ENCODE measurements around the gene PNRC2. TPM values are rescaled to one million over a fixed set of nuclear protein-coding genes. Genes with fewer than 3 reads are reported as not detected.

PNRC2 gene
- total RNA-seq, 4 donors from 2014 or later: 147 to 211 (median 186) TPM

DNA sequence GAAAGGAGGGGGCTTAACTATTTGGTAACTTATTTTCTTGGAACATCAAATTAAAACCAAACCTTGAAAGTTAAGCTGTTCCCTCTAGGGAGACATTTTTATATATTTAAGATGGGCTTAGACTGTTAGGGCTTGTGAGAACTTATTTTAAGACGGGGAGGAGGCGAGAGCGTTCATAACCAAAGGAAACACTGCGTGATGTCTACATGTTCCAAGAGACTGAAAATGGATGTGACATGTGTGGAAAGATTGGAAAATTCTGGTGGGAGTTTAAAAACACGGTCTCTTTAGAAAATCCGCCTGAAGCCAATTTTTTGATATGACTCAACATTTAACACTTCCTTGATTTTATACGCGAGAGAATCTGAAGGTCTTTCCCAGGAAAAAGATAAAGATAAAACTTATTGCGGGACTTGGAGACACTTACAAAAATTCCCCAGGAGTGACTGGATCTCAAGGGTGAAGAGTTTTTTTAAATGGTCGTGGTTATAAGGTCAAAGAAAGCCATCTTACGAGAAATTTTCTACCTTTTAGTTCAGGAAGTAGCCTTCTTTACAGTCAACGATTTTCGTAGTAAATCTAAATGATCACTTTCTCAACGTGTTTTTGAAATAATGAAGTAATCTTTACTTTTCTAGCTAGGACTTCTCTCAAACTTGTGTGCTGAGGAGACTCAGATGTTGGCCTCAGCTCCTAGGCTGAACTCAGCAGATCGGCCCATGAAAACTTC, 828 bp downstream of the PNRC2 start:
- peak overlapping the region; percentile 97 to 100 (median 98) for H3K27ac ChIP-seq
- no peaks in the 10 kb centered on the region for H3K9me3 ChIP-seq
- no peaks in the 10 kb centered on the region for H3K27me3 ChIP-seq
- H3K4me3 ChIP-seq (replicated peaks in 1 of 3): peak overlapping the region; percentile 68 to 73 (median 71)
- H3K36me3 ChIP-seq: peaks cover 10 to 13% of the 10 kb centered on the region in 2 donors
- DNase-seq: no peak
- WGBS, 2 donors: 1% methylated on average over 15 of the region's 15 CpGs
- intact Hi-C loops (cut with DNase I): no loop called here
- no peak for TF ChIP-seq POLR2A (IDR thresholded peaks at IDR 0.05)
- no peak for TF ChIP-seq CTCF (IDR thresholded peaks at IDR 0.05)
- peaks cover 27 to 49% of the 10 kb centered on the region in 2 donors for H3K4me1 ChIP-seq

DNA sequence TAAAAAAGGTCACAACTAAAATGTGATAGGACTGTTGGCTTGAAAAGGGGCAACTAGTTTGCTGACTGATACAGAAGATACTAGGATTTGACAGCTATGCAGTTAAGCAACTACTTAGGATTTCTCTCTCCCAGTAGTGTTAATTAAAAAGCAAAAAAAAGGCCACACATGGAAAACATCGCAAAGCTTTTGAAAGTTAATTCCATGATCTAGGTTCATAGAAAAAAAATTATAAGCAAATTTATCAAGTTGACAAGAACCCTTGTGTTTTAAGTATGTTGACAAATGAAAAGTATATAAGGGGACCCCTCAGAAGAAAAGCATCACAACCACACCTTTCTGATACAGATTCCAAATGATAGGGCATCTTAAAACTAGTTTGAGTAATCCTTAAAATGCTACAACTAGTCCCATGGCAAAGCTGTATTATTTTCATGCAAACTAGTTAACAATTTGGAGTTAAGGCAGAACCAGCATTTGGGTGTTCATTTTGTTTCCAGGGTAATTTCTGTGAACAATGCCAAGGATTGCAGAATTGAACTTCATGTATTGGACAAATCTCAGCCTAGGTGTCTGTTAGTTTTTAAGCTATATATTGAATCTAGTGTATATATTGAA, 4.1 kb downstream of the PNRC2 start:
- 88 to 91% methylated on average over 1 of the region's 1 CpG for WGBS, 2 donors
- peak overlapping the region in 2 of 3 donors; percentile 42 to 54 for H3K27ac ChIP-seq
- peaks cover 10 to 21% of the 10 kb centered on the region in 2 donors for H3K4me1 ChIP-seq
- TF ChIP-seq CTCF (IDR thresholded peaks at IDR 0.05): no peak
- DNase-seq: no peak
- H3K9me3 ChIP-seq: no peaks in the 10 kb centered on the region
- H3K36me3 ChIP-seq: peaks cover 12 to 20% of the 10 kb centered on the region in 2 donors
- intact Hi-C loops (cut with DNase I): no loop called here
- no peaks in the 10 kb centered on the region for H3K27me3 ChIP-seq
- no peak overlapping the region for H3K4me3 ChIP-seq (replicated peaks in 1 of 3)

- intact Hi-C loops (cut with DNase I): no loop called here
- peak overlapping the region in 2 of 3 donors; percentile 42 to 54 for H3K27ac ChIP-seq
- no peak for DNase-seq
- no peaks in the 10 kb centered on the region for H3K9me3 ChIP-seq
- no peaks in the 10 kb centered on the region for H3K27me3 ChIP-seq
- peaks cover 9 to 20% of the 10 kb centered on the region in 2 donors for H3K4me1 ChIP-seq
- H3K36me3 ChIP-seq: peaks cover 12 to 20% of the 10 kb centered on the region in 2 donors
- TF ChIP-seq POLR2A (IDR thresholded peaks at IDR 0.05): no peak
- no peak for TF ChIP-seq CTCF (IDR thresholded peaks at IDR 0.05)
- 86 to 90% methylated on average over 3 of the region's 3 CpGs for WGBS, 2 donors
- no peak overlapping the region for H3K4me3 ChIP-seq (replicated peaks in 1 of 3)
Observed at GRCh38 chr1:23964235-23964668, 4.6 kb downstream of the PNRC2 start.

DNA sequence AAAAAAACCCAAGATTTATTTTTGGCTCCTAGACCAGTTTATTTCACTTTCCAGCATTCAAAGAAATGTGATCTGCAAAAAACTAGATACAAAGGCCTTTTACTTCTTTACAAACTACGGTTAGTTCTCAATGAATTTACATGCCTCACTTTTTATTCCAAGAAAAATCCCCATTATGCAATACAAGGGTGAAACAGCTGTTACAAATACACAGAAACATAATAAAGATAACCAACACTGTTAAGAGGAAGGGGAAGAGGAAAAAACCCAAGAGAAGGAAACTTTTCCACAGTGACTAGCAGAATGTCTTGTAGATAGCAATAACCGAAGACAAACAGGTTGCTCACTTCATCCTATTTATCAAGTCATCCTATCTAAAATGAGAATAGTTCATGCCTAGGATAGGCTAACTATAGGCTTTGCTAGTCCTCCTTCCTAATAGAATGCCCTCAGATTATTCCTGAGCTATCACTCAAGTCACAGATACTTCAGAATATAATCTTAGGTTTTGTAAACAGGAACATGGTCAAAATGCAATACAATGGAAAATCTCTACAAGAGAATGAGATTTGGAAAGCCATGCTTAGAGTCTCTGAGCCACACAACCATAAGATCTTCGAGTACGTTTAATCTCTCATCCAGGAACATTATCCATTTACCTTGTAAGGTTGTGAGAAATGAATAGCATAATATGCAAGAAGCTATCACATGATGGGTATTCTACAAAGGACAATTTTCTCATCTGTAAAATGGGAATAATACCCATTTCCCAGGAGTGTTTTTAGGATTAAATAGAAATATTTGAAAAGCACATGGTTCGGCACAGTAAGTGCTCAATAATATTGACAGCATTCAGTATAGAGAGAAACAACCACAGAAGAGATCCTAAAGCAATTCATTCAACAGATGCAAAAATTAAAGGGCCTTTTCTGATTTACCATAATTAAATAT, 5.4 kb downstream of the PNRC2 start:
- Histone ChIP-seq H3K27ac (peak overlapping the region in 2 of 3 donors; percentile 54 to 61), H3K36me3 (peaks cover 15 to 20% of the 10 kb centered on the region in 2 donors), H3K9me3 (no peaks in the 10 kb centered on the region), H3K4me1 (peaks cover 9 to 20% of the 10 kb centered on the region in 2 donors), H3K4me3 (replicated peaks in 1 of 3) (no peak overlapping the region), H3K27me3 (no peaks in the 10 kb centered on the region)
- no peak for DNase-seq
- TF ChIP-seq CTCF (IDR thresholded peaks at IDR 0.05) (no peak), POLR2A (IDR thresholded peaks at IDR 0.05) (no peak)
- intact Hi-C loops (cut with DNase I): no loop called here
- WGBS, 2 donors: 82 to 88% methylated on average over 5 of the region's 5 CpGs
